NCI-H1105 treated with DMSO at 0.1 percent for 48 hours (cell line): Measurements from ENCODE around the gene CDH1.
"Not testable (repeated sequence)": the region's sequence is repeated elsewhere in the genome, so short reads cannot be mapped to it uniquely, and the experiment has no call there.

Experiments used
- DNase-seq: peaks from one replicate; lab custom pipeline; 2025; lab: John Stamatoyannopoulos, UW

CDH1 gene

DNA sequence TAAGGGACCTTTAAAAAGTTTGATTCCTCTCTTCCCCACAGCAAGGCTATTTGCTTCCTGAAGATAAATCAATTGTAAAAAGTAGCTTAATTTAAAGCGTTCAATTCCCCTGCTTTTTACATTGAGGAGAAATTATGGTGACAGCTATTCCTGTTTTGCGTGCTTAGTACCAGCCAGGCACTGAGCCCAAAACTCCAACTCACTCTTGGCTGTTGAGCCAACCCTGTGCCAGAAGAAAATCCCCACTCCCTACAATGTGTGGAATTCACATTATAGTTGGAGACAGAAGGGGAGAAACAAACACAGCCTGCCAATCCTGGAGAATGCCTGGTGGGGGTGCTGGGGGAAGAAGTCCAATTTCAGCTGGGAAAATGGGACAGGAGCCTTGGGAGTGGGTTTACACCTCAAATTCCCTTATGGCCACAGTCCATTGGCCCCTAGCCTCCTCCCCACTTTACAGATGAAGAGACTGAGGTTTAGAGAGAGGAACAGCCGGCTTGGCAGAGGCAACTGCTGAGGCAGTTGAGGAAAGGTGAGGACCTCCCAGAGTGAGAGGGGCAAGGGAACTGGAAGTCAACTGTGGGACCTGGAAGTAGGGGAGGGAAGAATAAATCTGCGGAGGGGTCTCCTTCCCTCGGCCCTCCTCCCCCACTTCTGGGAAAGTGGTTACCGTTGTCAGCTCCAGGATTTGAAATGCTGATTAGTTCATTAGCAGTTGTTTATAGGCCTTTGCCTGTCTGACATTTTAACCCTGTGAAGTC, 26.1 kb downstream of the CDH1 start:
- DNase-seq: no peak

- no peak for DNase-seq
These were observed 27.8 kb downstream of the CDH1 start for GRCh38 chr16:68764862-68765261.

DNA sequence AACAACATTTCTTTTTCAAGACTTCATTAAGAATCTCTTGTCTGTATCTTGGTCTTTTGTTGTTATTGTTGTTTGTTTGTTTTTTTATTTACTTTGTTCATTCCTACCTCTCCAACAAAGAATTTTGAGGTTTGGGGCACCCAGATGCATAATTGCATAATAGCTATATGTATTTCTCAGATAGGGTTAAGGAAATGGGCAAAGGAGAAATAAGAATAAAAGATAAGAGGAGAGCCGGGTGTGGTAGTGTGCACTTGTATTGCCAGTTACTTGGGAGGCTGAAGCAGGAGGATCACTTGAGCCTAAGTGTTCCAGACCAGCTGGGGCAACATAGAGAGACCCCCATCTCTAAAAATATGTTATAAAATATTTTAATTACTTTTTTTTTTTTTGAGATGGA, 30.5 kb downstream of the CDH1 start:
- DNase-seq: no peak

- no peak for DNase-seq
These were observed 31.1 kb downstream of the CDH1 start for GRCh38 chr16:68768175-68768574.

GRCh38 chr16:68768771-68769170, 31.7 kb downstream of the CDH1 start:
- no peak for DNase-seq

GRCh38 chr16:68770671-68771070, 33.6 kb downstream of the CDH1 start:
- no peak for DNase-seq

DNA sequence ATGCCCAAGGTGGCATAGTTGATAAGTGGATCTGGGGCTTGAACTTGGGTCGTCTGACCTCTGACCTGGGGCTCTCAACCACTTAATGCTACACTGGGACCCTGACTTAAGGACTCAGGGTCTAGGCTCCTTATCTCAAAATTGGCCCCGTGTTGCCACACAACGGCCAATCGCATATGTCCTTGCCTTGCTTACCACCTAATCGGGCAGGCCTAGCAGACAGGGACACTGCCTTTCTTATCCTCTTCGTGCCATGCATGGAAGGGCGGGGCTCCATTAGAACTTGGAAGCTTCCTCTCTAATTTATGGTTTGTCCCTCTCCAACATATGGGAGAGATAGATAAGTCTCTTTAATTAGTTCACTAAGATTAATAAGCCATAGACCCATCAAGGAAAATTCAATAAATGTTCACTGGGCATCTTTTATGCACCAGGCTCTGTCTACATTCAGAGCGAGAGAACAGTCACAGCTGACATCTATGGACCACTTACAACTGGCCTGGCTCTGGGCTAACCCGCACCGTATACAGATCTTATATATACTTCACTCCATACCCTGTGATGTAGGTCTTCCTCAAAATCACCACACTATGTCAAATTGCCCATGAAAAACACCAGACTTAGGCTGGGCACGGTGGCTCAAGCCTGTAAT, 35.1 kb downstream of the CDH1 start:
- no peak for DNase-seq

- no peak for DNase-seq
These were observed 35.8 kb downstream of the CDH1 start for GRCh38 chr16:68772871-68773270.

DNA sequence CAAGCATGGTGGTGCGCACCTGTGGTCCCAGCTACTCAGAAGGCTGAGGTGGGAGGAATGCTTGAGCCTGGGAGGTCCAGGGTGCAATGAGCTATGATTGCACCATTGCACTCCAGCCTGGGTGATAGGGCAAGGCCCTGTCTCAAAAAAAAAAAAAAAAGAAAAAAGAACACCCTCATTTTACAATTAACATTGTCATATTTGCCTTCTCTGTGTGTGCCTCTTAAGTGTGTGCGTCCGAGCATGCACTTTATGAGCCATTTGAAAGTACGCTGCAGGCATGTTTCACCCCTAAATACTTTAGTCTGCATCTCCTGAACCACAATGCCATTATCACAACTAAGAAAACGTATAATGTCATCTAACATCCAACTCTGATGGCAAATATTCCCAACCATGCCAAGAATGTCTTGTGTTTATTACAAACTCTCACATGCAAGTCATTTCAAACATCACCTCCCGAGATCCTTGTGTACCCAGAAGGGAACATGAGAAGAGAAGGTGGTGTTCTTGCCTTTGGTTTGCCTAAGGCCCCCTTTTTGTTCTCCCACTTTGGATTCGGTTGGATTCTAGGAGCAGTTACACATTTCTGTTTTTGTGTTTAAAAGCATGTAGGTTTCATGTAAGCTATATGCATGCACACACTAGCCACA, 38.0 kb downstream of the CDH1 start:
- no peak for DNase-seq

- no peak for DNase-seq
These were observed 39.9 kb downstream of the CDH1 start for GRCh38 chr16:68776821-68777485.

GRCh38 chr16:68778551-68779231, 41.6 kb downstream of the CDH1 start:
- peak; percentile 89 for DNase-seq

GRCh38 chr16:68779891-68780290, 42.8 kb downstream of the CDH1 start:
- no peak for DNase-seq

DNA sequence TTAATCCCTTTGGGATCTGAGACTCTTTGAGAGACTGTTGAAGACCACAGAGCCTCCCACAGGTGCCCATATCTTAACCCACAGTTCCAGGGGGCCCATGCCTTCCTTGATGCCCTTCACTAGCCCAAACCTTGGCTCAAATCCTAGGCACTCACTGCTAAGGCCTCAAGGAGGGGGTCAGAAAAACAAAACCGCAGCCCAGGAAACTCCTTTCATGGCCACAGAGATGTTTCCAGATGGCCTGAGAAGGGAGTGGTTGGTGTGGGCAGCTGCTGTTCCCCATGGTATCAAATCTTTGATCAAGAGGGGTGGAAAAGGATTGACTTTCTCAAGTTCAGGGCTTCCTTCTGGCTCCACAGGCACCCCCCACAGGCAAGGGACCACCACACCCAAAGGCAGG, 44.7 kb downstream of the CDH1 start:
- no peak for DNase-seq

GRCh38 chr16:68782198-68783174, 45.4 kb downstream of the CDH1 start:
- DNase-seq: no peak

DNA sequence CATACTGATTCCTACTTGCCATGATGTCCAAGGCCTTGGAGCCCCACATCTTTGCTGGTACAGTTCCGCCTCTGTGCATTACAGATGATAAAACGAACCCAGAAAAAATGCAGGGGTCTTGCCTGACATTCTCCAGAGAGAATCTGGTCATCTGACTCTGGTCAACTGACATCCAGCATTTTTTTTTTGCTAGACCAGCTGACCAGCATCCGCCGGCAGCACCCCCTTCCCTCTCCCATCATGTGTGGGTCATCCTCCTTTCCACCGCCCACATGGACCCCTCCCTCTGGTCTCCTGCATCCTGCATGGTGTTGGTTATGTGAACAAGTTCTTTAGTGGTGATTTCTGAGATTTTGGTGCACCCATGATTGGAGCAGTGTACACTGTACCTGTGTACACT, 47.1 kb downstream of the CDH1 start:
- DNase-seq: no peak

DNA sequence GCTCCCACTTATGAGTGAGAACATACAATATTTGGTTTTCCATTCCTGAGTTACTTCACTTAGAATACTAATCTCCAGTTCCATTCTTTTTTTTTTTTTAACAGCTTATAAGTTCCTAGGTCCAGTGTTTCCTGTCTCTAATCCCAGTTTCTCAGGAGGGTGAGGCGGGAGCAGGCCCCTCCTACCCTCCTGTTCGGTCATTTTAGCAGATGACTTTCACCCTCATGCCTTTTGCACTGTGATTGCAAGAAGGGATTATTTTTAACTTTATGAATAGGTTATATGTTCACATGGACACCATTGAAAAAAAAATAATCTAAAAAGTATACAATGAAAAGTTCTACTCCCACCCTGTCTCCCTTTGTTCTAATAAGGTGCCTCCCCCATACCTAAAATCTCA, 47.6 kb downstream of the CDH1 start:
- DNase-seq: no peak

- no peak for DNase-seq
These were observed 48.6 kb downstream of the CDH1 start for GRCh38 chr16:68785715-68786114.

DNA sequence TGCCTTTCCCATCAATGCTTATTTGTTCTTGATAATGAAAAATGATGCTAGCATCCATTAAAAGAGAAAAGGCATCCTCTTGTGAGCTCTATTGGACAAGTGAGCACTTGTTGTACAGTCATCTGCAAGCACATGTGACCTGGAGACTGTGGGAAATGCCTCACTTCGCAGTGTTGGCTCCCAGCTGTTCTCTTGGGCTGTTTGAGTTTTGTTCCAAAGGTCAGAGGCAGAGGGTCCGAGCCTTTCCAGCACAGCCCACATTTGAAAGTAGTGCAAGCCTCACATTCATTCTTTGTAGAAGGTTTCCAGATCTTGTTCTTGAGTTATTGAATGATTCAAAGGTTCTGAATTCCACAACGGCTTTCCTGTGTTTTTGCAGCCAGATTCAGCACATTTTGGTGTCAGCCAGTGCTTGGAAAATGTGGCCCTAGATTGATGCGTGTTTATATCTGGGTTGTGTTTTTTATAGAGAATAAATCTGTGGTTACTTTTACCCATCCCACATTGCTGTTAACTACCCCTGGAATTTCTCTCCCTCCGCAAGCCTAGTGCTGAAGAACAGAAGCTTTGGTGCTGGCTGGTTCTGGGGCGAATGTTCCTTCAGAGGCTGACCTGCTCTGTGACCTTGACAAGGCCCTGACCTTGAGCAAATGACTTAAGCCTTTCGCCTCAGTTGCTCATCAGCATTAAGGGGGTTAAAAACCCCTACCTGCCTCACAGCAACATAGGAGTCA, 49.8 kb downstream of the CDH1 start:
- DNase-seq: peak; percentile 92

DNA sequence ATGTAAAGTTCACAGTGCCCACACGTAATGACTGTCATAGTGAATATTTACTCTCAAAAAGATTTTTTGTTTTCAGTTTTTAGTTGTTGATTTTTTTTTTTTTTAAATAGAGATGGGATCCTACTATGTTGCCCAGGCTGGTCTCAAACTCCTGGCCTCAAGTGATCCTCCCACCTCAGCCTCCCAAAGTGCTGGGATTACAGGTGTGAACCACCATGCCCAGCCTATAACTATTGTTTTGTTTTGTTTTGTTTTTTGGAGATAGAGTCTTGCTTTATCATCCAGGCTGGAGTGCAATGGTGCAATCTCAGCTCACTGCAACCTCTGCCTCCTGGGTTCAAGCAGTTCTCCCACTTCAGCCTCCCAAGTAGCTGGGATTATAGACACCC, 50.3 kb downstream of the CDH1 start:
- not testable (repeated sequence) for DNase-seq

GRCh38 chr16:68790130-68790761, 53.2 kb downstream of the CDH1 start:
- DNase-seq: no peak
